Fibroblast of pulmonary artery (primary cell): ENCODE results near the gene RBM5.

Experiments
- DNase-seq: peaks from one replicate; pipeline ENCODE4 v3.0.0-alpha.2; 2010; ENCODE audit warnings: low read depth
- H3K4me3 ChIP-seq: replicated peaks from 2 replicates; pipeline ENCODE4 v1.5.1; 2011; ENCODE audit warnings: low read depth, mild to moderate bottlenecking, control low read depth, low read length, moderate library complexity
- CTCF ChIP-seq: IDR thresholded peaks from 2 replicates; pipeline ENCODE4 v1.5.1; 2011; ENCODE audit warnings: mild to moderate bottlenecking, control low read depth, low read length, inconsistent platforms; ENCODE audit errors: missing control alignments

Gene RBM5

GRCh38 chr3:50161320-50161719 is 72.6 kb downstream of the RBM5 start:
- no peak for TF ChIP-seq CTCF
- no peak for DNase-seq
- no peak overlapping the region for H3K4me3 ChIP-seq

GRCh38 chr3:50162034-50162883 is 73.5 kb downstream of the RBM5 start:
- no peak for DNase-seq
- H3K4me3 ChIP-seq: no peak overlapping the region
- no peak for TF ChIP-seq CTCF

- peak; percentile 90 for DNase-seq
- TF ChIP-seq CTCF: no peak
- H3K4me3 ChIP-seq: no peak overlapping the region
Observed at GRCh38 chr3:50163572-50164455, 75.1 kb downstream of the RBM5 start.

- no peak for DNase-seq
- TF ChIP-seq CTCF: no peak
- no peak overlapping the region for H3K4me3 ChIP-seq
Observed at GRCh38 chr3:50164481-50164880, 75.8 kb downstream of the RBM5 start.

GRCh38 chr3:50164984-50165909 is 76.5 kb downstream of the RBM5 start:
- no peak overlapping the region for H3K4me3 ChIP-seq
- peak; percentile 51 for DNase-seq
- TF ChIP-seq CTCF: no peak

GRCh38 chr3:50165910-50166538 is 77.3 kb downstream of the RBM5 start:
- DNase-seq: no peak
- TF ChIP-seq CTCF: no peak
- H3K4me3 ChIP-seq: no peak overlapping the region
